HUES6 (cell line): ENCODE measurements around the gene ADAP1.
"Not testable (repeated sequence)": the region's sequence is repeated elsewhere in the genome, so short reads cannot be mapped to it uniquely, and the experiment has no call there.

Experiments
- H3K27ac ChIP-seq: 2 replicates; pipeline ENCODE4 v1.7.0; 2013; ENCODE audit warnings: low read depth, mild to moderate bottlenecking, low read length, inconsistent platforms
- H3K27me3 ChIP-seq: 2 replicates; pipeline ENCODE4 v1.6.1; 2013; ENCODE audit warnings: low read length; ENCODE audit not compliant: control insufficient read depth, insufficient read depth
- H3K36me3 ChIP-seq: 2 replicates; pipeline ENCODE4 v1.6.1; 2013; ENCODE audit warnings: low read length; ENCODE audit not compliant: control insufficient read depth, insufficient read depth
- H3K4me1 ChIP-seq: 2 replicates; pipeline ENCODE4 v1.6.1; 2013; ENCODE audit warnings: low read length; ENCODE audit not compliant: control insufficient read depth, insufficient read depth
- H3K4me3 ChIP-seq: 2 replicates; pipeline ENCODE4 v1.5.1; 2013; ENCODE audit warnings: low read depth, low read length
- H3K9ac ChIP-seq: one replicate; pipeline ENCODE4 v1.6.1; 2013; ENCODE audit warnings: mild to moderate bottlenecking, low read length
- H3K9me3 ChIP-seq: 2 replicates; pipeline ENCODE4 v1.6.1; 2013; ENCODE audit warnings: low read depth, low read length; ENCODE audit not compliant: control insufficient read depth, insufficient read depth

ADAP1 gene

DNA sequence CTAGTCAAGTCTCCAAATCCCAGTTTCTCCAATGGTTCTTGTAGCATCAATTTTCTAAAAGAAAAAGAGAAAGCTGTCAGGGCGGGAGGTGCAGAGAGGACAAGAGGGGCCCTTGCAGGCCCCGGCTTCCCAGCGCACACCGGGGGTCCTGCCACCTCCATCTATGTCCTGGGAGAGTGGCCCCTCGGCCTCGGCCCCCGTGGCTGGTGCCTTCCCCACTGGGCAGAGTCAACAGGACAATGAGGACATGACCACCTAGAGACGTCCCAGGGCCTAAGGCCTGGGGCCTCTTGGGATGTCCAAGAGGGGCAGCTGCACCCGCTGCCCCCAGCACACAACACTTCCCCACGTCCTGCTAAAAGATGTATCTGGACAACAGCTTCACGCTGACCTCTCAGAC lies 14.9 kb upstream of the ADAP1 start:
- Histone ChIP-seq H3K4me1 (peaks cover 3% of the 10 kb centered on the region; the same call in 1 of the 2 replicates), H3K9ac (no peak overlapping the region), H3K9me3 (no peaks in the 10 kb centered on the region)

DNA sequence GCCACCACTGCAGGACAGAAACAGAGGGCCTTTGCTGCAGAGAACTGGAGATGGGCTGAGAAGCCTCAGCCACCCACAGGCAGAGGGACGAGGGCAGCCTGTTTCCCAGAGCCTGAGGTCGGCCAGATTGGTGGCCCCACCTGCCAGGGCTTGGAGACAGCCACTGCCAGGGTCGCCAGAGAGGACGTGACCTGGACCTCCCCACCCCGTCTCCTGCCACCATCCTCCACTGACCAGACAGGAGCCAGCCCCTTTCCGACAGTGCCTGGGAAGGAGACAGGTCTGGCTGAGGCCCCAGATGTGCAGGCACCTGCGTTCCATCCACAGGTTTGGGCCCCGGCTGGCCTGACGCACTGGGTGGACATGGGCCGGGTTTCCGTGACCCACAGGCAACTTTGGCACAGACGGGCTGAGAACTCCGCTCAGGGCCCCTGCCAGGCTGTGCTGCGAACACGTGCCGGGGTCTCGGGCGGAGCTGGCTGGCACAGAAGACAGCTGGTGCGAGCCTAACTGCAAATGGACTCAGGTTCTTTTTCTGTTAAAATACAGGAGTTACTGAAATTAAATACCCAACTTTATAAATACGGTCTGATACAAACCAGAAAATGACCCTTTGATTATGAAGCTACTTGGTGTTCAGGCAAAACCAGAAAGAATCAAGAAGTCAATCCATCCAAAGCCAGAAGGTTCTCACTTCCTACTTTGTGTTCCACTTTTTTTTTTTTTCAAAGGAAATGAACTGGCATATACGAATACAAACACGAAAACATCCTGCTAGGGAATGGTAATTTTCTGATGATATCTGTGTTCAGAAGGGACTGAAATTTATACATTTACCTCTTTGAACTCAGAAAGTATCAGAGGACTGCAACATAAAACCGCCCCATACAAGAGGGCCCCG lies 14.0 kb upstream of the ADAP1 start:
- H3K27me3 ChIP-seq: no peaks in the 10 kb centered on the region
- no peak overlapping the region for H3K4me3 ChIP-seq
- H3K27ac ChIP-seq: no peak overlapping the region
- peaks cover 61% of the 10 kb centered on the region for H3K36me3 ChIP-seq
- H3K9ac ChIP-seq: no peak overlapping the region
- H3K4me1 ChIP-seq: no peaks in the 10 kb centered on the region; the same call in 1 of the 2 replicates
- no peaks in the 10 kb centered on the region for H3K9me3 ChIP-seq

More for the DNA sequence above, 14.9 kb upstream of the ADAP1 start:
- no peak overlapping the region for H3K27ac ChIP-seq
- H3K4me3 ChIP-seq: no peak overlapping the region
- peaks cover 61% of the 10 kb centered on the region for H3K36me3 ChIP-seq
- H3K27me3 ChIP-seq: no peaks in the 10 kb centered on the region

DNA sequence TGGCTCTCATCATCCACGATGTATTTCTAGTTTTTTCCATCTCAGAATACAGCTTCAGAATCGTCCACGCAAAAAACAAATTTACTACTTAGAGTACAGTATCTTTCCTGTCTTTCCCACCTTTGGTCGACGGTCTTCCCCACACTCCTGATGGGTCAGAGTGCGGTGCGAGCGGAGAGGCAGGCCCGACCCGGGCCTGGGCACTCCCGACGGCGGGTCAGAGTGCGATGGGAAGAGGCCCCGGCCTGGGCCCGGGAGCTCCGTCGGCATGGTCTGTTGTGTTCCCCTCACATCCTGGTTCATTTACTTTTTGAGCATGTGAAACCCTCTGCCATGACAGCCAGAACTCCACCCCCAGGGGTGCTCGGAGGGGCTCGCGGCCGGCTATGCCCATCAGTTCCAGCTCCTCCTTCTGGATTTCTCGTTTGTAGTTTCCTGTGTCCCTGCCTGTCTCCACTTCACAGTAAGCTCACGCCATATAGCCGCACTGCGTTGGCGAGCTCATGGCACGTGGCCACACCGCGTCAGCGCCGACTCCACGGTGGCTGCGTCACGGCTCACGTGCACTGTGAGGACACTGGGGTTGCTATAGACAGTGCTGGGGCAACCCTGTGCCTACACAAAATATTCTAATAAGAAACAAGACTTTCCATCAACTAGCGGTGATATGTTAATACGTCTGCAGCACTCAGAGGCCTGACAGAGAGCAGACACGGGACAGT lies 13.0 kb upstream of the ADAP1 start:
- Histone ChIP-seq H3K4me1 (no peaks in the 10 kb centered on the region; the same call in 1 of the 2 replicates), H3K9me3 (no peaks in the 10 kb centered on the region), H3K36me3 (peaks cover 52% of the 10 kb centered on the region), H3K4me3 (no peak overlapping the region), H3K27ac (no peak overlapping the region), H3K9ac (no peak overlapping the region), H3K27me3 (no peaks in the 10 kb centered on the region)

DNA sequence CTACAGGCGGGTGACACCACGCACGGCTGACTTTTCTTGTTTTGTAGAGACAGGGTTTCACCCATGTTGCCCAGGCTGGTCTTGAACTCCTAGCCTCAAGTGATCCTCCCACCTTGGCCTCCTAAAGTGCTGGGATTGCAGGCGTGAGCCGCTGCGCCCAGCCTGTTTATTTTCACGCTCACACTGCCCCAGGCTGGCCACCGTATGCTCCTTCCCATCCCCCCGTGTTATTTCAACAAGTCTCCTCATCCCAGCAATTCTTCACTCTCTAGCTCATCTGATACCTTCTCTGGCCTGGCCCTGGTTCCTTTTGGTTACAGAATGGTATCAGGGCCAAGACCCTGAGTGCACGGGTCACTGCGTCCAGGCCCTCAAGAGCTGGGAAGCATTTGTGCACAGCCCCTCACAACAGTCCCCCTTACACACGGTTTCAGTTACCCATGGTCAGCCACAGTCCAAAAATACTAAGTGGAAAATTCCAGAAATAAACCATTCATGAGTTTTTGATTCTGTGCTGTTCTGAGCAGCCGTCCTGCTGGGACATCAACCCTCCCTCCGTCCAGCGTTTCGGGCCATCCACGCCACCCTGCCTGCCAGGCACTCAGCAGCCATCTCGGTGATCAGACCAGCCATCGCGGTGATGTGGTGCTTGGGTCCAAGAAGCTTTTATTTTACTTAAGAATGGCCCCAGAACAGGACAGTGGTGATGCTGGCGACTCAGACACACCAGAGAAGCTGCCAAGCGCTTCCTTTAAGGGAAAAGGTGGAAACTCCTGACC lies 12.0 kb upstream of the ADAP1 start:
- no peak overlapping the region for H3K27ac ChIP-seq

DNA sequence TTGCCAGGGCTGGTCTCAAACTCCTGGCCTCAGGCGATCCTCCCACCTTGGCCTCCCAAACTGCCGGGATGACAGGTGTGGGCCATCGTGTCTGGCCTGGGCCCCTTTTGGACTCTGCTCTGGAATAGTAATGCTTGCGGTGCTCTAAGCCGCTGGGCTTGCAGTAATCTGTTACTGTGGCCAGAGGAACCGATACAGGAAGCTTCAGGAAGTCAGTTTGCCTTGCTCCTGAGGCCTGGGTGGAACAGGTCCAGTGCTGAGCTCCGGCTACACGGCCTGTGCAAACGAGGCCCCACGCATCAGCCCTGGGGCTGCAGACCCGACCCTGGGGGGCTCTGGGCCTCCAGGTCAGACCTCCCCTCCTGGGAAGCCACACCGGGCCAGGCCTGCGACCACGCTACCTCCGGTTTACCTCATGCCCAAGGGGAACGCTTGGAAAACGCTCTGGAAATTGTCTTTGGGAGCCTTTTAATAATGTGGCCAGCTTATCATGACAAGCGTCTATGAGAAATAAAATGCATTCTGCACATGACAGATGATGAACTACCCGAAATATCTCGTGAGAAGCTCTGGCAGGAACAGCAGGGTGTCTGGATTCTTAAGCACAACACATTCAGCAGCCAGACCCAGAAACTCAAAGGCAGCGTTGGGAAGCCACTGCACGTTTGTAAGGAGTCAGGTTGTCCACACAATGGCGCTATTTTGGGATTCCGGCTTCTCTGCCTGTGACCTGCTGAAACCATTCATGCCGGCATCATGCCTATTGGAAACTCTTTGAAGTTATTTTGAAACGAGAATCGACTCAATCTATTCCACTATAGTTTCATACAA lies 10.1 kb upstream of the ADAP1 start:
- Histone ChIP-seq H3K9me3 (no peaks in the 10 kb centered on the region), H3K27ac (no peak overlapping the region), H3K4me1 (no peaks in the 10 kb centered on the region; the same call in 1 of the 2 replicates), H3K36me3 (peaks cover 32% of the 10 kb centered on the region), H3K9ac (no peak overlapping the region), H3K4me3 (no peak overlapping the region), H3K27me3 (no peaks in the 10 kb centered on the region)

More for the DNA sequence above, 12.0 kb upstream of the ADAP1 start:
- peaks cover 44% of the 10 kb centered on the region for H3K36me3 ChIP-seq
- H3K9ac ChIP-seq: no peak overlapping the region
- H3K9me3 ChIP-seq: no peaks in the 10 kb centered on the region
- H3K27me3 ChIP-seq: no peaks in the 10 kb centered on the region
- H3K4me3 ChIP-seq: no peak overlapping the region
- H3K4me1 ChIP-seq: no peaks in the 10 kb centered on the region; the same call in 1 of the 2 replicates

DNA sequence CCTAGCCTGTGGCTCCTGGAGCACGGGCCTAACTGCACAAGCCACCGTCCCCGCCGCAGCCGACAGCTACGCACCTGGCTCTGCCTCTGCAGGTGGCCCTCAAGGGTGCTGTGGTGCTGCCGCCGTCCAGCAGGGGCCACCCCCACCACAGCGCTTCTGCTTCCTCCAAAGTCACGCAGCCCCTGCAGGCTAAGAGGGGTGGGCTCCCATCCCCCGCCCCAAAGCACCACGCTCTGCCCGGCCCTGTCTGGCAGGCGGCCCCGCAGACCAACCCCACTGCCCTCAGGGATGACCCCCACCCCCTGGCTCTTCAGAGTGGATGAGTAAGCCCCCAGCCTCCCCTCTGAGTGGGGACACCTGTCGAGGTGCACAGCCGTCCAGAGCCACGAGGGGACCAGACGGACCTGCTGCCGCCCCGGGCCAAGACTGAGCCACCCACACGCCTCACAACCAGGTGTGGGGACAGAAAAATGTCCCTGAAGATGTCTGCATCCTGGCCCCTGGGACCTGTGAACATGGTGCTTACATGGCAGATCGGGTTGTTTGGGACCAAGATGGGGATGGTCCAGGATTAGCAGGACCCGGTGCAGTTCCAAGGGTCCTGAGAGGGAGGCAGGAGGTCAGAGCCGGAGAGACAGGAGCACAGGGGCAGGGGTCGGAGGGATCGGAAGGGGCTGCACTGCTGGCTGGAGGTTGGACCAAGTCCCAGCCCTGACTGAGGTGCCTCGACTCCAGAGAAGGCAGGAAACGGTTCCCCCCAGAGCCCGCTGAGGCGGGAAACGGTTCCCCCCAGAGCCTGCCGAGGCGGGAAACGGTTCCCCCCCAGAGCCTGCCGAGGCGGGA lies 9.0 kb upstream of the ADAP1 start:
- no peak overlapping the region for H3K4me3 ChIP-seq
- H3K36me3 ChIP-seq: peaks cover 20% of the 10 kb centered on the region
- H3K9ac ChIP-seq: no peak overlapping the region
- H3K9me3 ChIP-seq: no peaks in the 10 kb centered on the region
- peaks cover 5% of the 10 kb centered on the region; the same call in 1 of the 2 replicates for H3K4me1 ChIP-seq
- no peak overlapping the region for H3K27ac ChIP-seq
- no peaks in the 10 kb centered on the region for H3K27me3 ChIP-seq

DNA sequence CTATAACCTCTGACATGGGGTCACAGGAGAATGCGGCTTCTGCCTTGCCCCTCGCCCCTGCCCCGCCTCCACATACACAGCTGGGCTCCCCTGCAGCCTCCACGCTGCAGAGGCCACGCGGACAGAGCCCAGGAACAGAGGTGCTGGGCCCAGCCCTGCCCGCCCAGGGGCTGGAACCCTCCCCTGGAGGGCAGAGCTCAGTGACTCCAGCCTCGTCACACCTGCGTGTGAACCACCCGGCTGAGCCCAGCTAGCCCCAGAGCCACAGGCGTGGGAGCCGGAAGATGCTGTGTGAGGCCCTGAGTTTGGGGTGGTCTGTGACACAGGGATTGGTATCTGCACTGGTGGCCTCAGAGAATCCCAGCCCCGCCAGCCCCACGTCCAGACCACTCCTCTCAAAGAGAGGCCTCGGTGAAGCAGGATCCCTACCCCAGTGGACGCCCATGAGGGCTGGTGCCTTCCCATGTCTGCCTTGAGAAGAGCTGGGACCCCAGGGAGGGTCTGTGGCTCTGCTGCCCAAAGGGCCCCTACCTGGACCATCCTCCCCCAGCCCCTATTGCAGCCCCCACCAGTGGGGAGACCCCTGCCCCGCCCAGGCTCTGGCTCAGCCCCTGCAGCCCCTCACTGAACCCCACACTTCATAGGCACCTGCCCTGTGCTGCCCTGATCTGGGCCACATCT lies 8.1 kb upstream of the ADAP1 start:
- Histone ChIP-seq H3K27me3 (no peaks in the 10 kb centered on the region), H3K4me3 (no peak overlapping the region), H3K36me3 (peaks cover 11% of the 10 kb centered on the region), H3K27ac (no peak overlapping the region), H3K9me3 (no peaks in the 10 kb centered on the region), H3K9ac (no peak overlapping the region), H3K4me1 (peaks cover 5% of the 10 kb centered on the region; the same call in 1 of the 2 replicates)

DNA sequence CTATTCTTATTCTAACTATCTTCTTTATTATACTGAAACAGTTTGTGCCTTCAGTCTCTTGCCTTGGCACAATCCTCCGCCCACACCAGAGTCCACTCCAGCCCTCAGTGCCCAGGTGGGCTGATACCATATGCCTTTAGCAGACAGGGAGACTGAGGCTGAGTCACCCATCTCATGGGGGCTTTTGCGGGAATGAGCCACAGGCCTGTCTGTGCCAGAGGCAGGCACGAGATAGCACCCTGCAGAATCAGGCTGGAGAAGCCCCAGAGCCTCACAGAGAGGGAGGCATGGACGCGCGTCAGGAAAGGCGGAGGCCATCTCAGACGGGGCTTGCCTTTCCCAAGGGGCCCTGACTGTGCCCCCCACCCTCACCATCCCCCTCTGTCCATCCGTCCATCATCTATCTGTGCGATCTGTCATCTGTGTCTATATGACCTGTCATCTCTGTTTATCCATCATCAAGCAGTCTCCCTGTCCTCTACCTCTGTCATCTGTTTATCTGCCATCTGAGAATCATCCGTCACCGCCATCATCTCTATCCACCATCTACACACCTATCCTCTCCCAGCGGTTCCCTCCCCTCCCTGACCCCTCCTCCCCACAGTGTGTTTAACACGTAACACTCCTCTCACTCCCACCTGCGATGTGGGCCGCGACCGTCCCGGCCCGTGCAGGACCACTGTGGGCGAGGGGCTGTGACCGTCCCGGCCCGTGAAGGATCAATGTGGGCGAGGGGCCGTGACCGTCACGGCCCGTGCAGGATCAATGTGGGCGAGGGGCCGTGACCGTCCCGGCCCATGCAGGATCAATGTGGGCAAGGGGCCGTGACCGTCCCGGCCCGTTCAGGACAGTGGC lies 7.3 kb upstream of the ADAP1 start:
- H3K4me1 ChIP-seq: peaks cover 5% of the 10 kb centered on the region; the same call in 1 of the 2 replicates
- H3K4me3 ChIP-seq: no peak overlapping the region
- H3K9ac ChIP-seq: no peak overlapping the region
- H3K27ac ChIP-seq: no peak overlapping the region
- H3K9me3 ChIP-seq: no peaks in the 10 kb centered on the region
- H3K27me3 ChIP-seq: no peaks in the 10 kb centered on the region
- peaks cover 3% of the 10 kb centered on the region; the same call in 1 of the 2 replicates for H3K36me3 ChIP-seq

DNA sequence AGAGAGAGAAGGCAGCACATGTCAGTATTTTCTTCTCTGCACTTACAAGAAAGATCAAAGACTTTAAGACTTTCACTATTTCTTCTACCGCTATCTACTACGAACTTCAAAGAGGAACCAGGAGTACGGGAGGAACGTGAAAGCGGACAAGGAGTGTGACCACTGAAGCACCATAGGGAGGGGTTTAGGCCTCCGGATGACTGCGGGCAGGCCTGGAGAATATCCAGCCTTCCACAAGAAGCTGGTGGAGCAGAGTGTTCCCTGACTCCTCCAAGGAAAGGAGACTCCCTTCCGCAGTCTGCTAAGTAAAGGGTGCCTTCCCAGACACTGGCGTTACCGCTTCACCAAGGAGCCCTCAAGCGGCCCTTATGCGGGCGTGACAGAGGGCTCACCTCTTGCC lies 6.5 kb upstream of the ADAP1 start:
- not testable (repeated sequence) for H3K4me3 ChIP-seq, H3K9me3 ChIP-seq, H3K36me3 ChIP-seq, H3K9ac ChIP-seq, H3K27me3 ChIP-seq, H3K27ac ChIP-seq, H3K4me1 ChIP-seq
